C4-2B (cell line): ENCODE data around the gene DGCR8.
"Not testable (repeated sequence)": the region's sequence is repeated elsewhere in the genome, so short reads cannot be mapped to it uniquely, and the experiment has no call there.

Experiments used
- ZFX ChIP-seq: fragments of 450-650 bp; IDR thresholded peaks from 2 replicates; pipeline ENCODE4 v1.6.1; 2017
- TF ChIP-seq, protein P1 (sequence below): fragments of 450-650 bp; conservative IDR thresholded peaks from 2 replicates; pipeline ENCODE4 v1.5.1; 2017; ENCODE audit warnings: mild to moderate bottlenecking

DNA sequence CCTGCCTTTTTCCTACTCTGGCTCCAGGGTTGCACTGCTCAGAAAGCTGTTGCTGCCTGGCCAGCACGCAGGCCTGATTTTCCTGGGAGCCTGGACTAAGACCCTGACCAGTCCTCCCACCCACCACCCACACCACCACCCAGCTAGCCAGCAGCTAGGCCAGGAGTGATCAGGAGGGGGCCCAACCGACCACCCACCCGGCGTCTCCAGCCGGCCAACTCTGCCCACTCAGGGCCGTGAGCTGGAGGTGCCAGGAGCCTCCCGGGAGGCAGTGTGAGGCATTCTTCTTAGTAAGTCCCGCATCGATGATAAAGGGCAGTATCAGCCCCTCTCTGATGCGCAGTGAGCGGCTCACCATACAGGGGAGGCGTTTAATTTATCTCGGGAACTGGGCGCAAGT lies 79.5 kb downstream of the DGCR8 start:
- TF ChIP-seq, protein P1, sequence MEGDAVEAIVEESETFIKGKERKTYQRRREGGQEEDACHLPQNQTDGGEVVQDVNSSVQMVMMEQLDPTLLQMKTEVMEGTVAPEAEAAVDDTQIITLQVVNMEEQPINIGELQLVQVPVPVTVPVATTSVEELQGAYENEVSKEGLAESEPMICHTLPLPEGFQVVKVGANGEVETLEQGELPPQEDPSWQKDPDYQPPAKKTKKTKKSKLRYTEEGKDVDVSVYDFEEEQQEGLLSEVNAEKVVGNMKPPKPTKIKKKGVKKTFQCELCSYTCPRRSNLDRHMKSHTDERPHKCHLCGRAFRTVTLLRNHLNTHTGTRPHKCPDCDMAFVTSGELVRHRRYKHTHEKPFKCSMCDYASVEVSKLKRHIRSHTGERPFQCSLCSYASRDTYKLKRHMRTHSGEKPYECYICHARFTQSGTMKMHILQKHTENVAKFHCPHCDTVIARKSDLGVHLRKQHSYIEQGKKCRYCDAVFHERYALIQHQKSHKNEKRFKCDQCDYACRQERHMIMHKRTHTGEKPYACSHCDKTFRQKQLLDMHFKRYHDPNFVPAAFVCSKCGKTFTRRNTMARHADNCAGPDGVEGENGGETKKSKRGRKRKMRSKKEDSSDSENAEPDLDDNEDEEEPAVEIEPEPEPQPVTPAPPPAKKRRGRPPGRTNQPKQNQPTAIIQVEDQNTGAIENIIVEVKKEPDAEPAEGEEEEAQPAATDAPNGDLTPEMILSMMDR, result not testable (repeated sequence)
- TF ChIP-seq ZFX, result not testable (repeated sequence)
